Breast epithelium (tissue), 4 donors: ENCODE data around the gene RPL18. TPM values are rescaled to one million over a fixed set of nuclear protein-coding genes. Genes with fewer than 3 reads are reported as not detected.
A peak's percentile ranks its signal among the peaks of the same experiment; 100 is the strongest.

Source experiments
- DNase-seq, 2 donors: peaks; one replicate each; pipeline ENCODE4 v3.0.0-alpha.2; 2019; ENCODE audit warnings: low spot score in 2 of 2
- H3K27ac ChIP-seq, 2 donors: fragments of 200-600 bp; sonication (generic) in 1 of 2; one replicate each; pipeline ENCODE4 v1.5.1; 2016 to 2019; ENCODE audit warnings: mild to moderate bottlenecking in 1 of 2
- H3K27me3 ChIP-seq, 2 donors: fragments of 200-600 bp; sonication (generic) in 1 of 2; one replicate each; pipeline versions ENCODE4 v1.5.1 to v1.6.0; 2017 to 2019; ENCODE audit warnings: control low read depth in 1 of 2, mild to moderate bottlenecking in 1 of 2
- H3K36me3 ChIP-seq: fragments of 200-600 bp; one replicate; pipeline ENCODE4 v1.5.1; 2019
- H3K4me1 ChIP-seq, 2 donors: fragments of 200-600 bp; sonication (generic); one replicate each; pipeline ENCODE4 v1.5.1; 2016 to 2019; ENCODE audit warnings: control low read depth in 1 of 2
- H3K4me3 ChIP-seq, 3 donors: fragments of 200-600 bp; sonication (generic); 1 replicate in 2 of 3; 2 replicates in 1 of 3; pipeline ENCODE4 v1.5.1; 2016 to 2019; ENCODE audit warnings: mild to moderate bottlenecking in 3 of 3, moderate library complexity in 2 of 3
- H3K9me3 ChIP-seq, 2 donors: fragments of 200-600 bp; sonication (generic) in 1 of 2; one replicate each; pipeline ENCODE4 v1.5.1; 2016 to 2019; ENCODE audit warnings: control low read depth in 1 of 2
- POLR2A ChIP-seq: fragments of 450-650 bp; IDR thresholded peaks from one replicate; pipeline ENCODE4 v1.6.1; 2016; ENCODE audit warnings: antibody characterized with exemption, mild to moderate bottlenecking, moderate library complexity
- POLR2AphosphoS5 ChIP-seq, 3 donors: sonication (generic); formaldehyde crosslinking; IDR thresholded peaks; one replicate each; pipeline ENCODE4 v1.6.1; 2017; ENCODE audit warnings: antibody characterized with exemption in 3 of 3
- intact Hi-C: fragments of 100-400 bp; cut with DNase I; formaldehyde crosslinking; loops from one replicate; pipeline ENCODE4 v1.15.1; 2023; ENCODE audit warnings: low total_unique reads
- total RNA-seq, 3 donors: library from RNA; depleted of rRNA; stranded (reverse); fragments of >200 nt; gene quantifications; one replicate each; pipeline ENCODE4 v1.1.0, GENCODE V29; 2016
- TF ChIP-seq, protein P1 (sequence below), 3 donors: fragments of 450-650 bp; IDR thresholded peaks; one replicate each; pipeline ENCODE4 v1.5.1; 2016 to 2017; ENCODE audit warnings: antibody characterized with exemption in 3 of 3, mild to moderate bottlenecking in 3 of 3, moderate library complexity in 3 of 3

The RPL18 gene
- total RNA-seq, 3 donors from 2014 or later, result 1,880 to 2,937 (median 2,507) TPM

DNA sequence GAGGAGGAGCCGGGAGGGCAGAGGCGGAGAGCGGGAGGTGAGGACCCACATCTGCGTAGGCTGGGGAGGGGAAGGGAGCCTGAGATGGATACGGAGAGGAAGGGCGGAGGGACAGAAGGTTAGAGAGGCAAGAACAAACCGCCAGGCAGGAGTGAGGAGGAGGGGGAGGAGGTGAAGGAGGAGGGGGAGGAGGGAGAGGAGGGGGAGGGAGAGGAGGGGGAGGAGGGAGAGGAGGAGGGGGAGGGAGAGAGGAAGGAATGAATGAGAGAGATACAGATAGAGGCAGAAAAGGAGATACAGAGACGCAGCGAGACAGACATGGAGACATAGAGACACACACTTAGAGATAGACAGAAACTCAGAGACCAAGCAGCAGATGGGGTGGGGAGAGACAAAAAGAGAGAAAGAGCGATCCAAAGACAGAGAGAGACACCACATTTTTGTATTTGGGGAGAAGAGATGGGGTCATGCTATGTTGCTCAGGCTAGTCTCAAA, 27.8 kb upstream of the RPL18 start:
- Histone ChIP-seq H3K27ac (peak overlapping the region; percentile 87 to 93), H3K36me3 (no peaks in the 10 kb centered on the region)

DNA sequence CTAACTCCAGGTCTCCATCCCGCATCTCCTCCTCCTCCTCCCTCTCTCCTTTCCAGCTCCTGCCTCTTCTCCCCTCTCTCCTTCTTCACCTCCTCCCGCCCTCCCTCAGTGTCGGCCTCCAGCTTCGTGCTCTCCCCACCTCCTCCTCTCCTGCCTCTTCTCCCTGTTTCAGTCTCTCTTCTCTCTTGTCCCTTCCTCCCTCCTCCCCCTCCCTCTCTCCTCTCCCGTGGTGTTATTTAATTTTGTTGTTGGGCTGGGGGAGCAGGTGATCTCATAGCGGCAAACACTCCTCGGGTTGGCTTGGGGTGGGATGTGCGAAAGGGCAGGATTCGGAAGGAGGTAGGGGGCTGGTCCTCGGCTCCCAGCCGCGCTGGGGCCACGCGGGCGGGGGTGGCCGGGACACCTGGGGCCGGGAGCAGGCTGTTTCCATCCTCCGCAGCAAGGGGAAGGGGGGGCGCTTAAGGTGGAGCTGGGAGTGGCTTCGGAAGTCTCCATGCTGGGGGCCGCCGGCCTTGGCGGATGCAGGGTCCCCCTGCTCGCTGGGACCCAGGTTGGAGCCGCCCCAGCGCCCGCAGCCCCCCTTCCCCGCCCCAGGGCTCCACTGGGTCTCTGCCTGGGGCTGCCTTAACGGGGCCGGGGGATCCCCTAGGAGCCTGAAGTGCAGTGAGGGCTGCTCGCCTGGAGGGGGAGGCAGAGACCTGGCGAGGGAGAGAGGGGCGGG, 27.2 kb upstream of the RPL18 start, which contains the start of gene CA11:
CA11 (minus strand) TSS at position 187 of the 721 bp plus-strand sequence. CDS start 555 bp downstream, outside the sequence.
- DNase-seq, result peak; percentile 84 to 88
- Histone ChIP-seq H3K27me3 (no peaks in the 10 kb centered on the region), H3K4me3 (peak within 1 kb of the TSS; percentile 50 to 68 (median 57)), H3K27ac (peak within 1 kb of the TSS; percentile 87 to 93), H3K9me3 (no peaks in the 10 kb centered on the region), H3K4me1 (peaks cover 0 to 4% of the 10 kb centered on the region in 2 donors), H3K36me3 (no peaks in the 10 kb centered on the region)
- TF ChIP-seq, protein P1, sequence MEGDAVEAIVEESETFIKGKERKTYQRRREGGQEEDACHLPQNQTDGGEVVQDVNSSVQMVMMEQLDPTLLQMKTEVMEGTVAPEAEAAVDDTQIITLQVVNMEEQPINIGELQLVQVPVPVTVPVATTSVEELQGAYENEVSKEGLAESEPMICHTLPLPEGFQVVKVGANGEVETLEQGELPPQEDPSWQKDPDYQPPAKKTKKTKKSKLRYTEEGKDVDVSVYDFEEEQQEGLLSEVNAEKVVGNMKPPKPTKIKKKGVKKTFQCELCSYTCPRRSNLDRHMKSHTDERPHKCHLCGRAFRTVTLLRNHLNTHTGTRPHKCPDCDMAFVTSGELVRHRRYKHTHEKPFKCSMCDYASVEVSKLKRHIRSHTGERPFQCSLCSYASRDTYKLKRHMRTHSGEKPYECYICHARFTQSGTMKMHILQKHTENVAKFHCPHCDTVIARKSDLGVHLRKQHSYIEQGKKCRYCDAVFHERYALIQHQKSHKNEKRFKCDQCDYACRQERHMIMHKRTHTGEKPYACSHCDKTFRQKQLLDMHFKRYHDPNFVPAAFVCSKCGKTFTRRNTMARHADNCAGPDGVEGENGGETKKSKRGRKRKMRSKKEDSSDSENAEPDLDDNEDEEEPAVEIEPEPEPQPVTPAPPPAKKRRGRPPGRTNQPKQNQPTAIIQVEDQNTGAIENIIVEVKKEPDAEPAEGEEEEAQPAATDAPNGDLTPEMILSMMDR (IDR thresholded peaks at IDR 0.05), result peak; percentile 62 to 96 (median 81)
- peak; percentile 20 to 51 (median 22) for TF ChIP-seq POLR2AphosphoS5 (IDR thresholded peaks at IDR 0.05)
- peak; percentile 39 for TF ChIP-seq POLR2A
- intact Hi-C loops, result no loop called here

More for the DNA sequence above, 27.8 kb upstream of the RPL18 start:
- Histone ChIP-seq H3K27me3 (no peaks in the 10 kb centered on the region), H3K9me3 (no peaks in the 10 kb centered on the region), H3K4me1 (peaks cover 0 to 4% of the 10 kb centered on the region in 2 donors), H3K4me3 (peak overlapping the region; percentile 50 to 68 (median 57))
- no peak for DNase-seq
- intact Hi-C loops, result no loop called here
- TF ChIP-seq POLR2A (no peak), POLR2AphosphoS5 (IDR thresholded peaks at IDR 0.05) (no peak)
- TF ChIP-seq, protein P1 (IDR thresholded peaks at IDR 0.05), result no peak

DNA sequence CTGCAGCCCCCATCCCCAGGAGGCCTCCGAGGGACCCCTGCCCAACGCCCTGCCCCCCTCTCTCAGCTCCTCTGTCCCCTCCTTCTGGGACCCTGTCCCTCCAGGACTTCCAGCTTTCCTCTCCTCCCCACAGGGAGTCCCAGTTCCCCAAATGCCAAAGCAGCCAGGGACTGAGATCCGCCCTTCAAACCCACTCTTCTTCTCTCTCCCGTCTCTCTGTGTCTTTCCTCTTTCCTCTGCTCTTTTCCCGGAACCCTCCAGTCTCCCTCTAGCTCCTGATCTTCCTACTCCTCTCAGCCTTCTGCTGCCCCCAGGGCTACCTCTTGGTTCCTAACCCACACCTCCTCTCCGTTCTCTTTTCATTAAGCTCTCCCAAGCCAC, 26.6 kb upstream of the RPL18 start:
- H3K4me1 ChIP-seq, result peaks cover 0 to 4% of the 10 kb centered on the region in 2 donors
- no peaks in the 10 kb centered on the region for H3K36me3 ChIP-seq
- intact Hi-C loops, result no loop called here
- H3K27ac ChIP-seq, result peak overlapping the region; percentile 87 to 93
- no peak for DNase-seq
- peak overlapping the region; percentile 50 to 68 (median 57) for H3K4me3 ChIP-seq
- TF ChIP-seq, protein P1 (IDR thresholded peaks at IDR 0.05), result no peak
- no peak for TF ChIP-seq POLR2AphosphoS5 (IDR thresholded peaks at IDR 0.05)
- no peak for TF ChIP-seq POLR2A
- no peaks in the 10 kb centered on the region for H3K27me3 ChIP-seq
- H3K9me3 ChIP-seq, result no peaks in the 10 kb centered on the region

DNA sequence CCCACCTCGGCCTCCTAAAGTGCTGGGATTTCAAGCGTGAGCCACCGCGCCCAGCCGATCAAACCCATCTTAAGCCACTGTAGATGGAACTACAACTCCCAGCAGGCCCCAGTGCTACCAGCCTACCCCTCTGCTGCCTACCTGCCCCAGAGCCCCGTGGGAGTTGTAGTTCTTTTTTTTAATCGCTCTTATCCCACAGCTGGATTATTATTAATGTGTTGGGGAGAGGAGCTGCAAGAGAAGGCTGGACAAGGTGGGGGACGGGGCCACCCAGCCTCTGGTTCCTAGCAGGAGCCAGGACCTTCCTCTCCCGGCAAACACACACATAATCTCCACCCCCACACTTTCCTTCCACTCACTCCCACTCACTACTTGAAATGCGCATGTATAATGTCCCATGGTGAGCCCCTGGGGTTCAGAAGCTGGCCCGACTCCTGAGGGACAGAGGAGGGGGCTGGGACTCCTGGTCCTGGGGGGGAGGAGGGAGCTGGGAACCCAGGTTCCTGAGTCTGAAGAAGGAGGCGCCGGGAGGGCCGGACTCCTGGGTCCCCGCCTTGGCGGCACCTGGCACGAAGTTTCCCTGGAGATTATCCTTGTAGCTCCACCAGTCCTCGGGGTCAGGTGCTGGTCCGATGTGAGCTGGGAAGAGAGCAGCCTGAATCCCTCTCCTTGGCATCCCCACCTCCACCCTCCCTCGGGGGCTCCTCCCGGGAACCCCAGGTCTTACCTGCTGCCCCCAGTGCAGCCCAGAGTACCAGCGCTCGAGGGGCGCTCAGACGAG, 26.1 kb upstream of the RPL18 start:
- Histone ChIP-seq H3K36me3 (no peaks in the 10 kb centered on the region), H3K4me1 (peaks cover 0 to 4% of the 10 kb centered on the region in 2 donors), H3K9me3 (no peaks in the 10 kb centered on the region), H3K27ac (peak overlapping the region; percentile 87 to 93), H3K27me3 (no peaks in the 10 kb centered on the region), H3K4me3 (peak overlapping the region; percentile 50 to 68 (median 57))
- peak in 1 of 2 donors; percentile 81 for DNase-seq
- TF ChIP-seq POLR2A (no peak), POLR2AphosphoS5 (IDR thresholded peaks at IDR 0.05) (peak in 2 of 3 donors; percentile 27 to 31)
- TF ChIP-seq, protein P1 (IDR thresholded peaks at IDR 0.05), result no peak
- intact Hi-C loops, result loop anchor here (5.0 kb wide), 1 partner anchor 1122 kb away; the partner anchor contains the start of gene AP2A1
